Loucy (cell line): Measurements from ENCODE around the gene VPS9D1.
"Not testable (repeated sequence)": the region's sequence is repeated elsewhere in the genome, so short reads cannot be mapped to it uniquely, and the experiment has no call there.

Source experiments
- H2AFZ ChIP-seq: fragments of 200-600 bp; sonication (generic); 2 replicates; pipeline ENCODE4 v1.6.0; 2016; ENCODE audit warnings: antibody characterized with exemption, mild to moderate bottlenecking, low read length, moderate library complexity
- H3F3A ChIP-seq: fragments of 200-600 bp; 2 replicates; pipeline ENCODE4 v1.6.0; 2016; ENCODE audit warnings: antibody characterized with exemption, low read depth, mild to moderate bottlenecking
- H3K27me3 ChIP-seq: fragments of 200-600 bp; sonication (generic); 2 replicates; pipeline ENCODE4 v1.6.1; 2014; ENCODE audit warnings: low read length, mild to moderate bottlenecking; ENCODE audit not compliant: insufficient read depth, poor library complexity, severe bottlenecking
- H3K36me3 ChIP-seq: fragments of 200-600 bp; sonication (generic); 2 replicates; pipeline ENCODE4 v1.6.1; 2016; ENCODE audit warnings: low read length; ENCODE audit not compliant: insufficient read depth
- H3K4me1 ChIP-seq: fragments of 200-600 bp; sonication (generic); 2 replicates; pipeline ENCODE4 v1.5.1; 2014; ENCODE audit warnings: low read length, mild to moderate bottlenecking; ENCODE audit not compliant: insufficient read depth, poor library complexity, severe bottlenecking
- H3K4me2 ChIP-seq: fragments of 200-600 bp; sonication (generic); 2 replicates; pipeline ENCODE4 v1.6.0; 2014; ENCODE audit warnings: antibody characterized with exemption, low read length, low read depth, mild to moderate bottlenecking; ENCODE audit not compliant: poor library complexity, severe bottlenecking
- H3K4me3 ChIP-seq: fragments of 200-600 bp; sonication (generic); 2 replicates; pipeline ENCODE4 v1.5.1; 2014; ENCODE audit warnings: low read length, mild to moderate bottlenecking, mixed read lengths; ENCODE audit not compliant: poor library complexity, severe bottlenecking
- H3K79me2 ChIP-seq: fragments of 200-600 bp; sonication (generic); 2 replicates; pipeline ENCODE4 v1.6.1; 2014; ENCODE audit warnings: low read length; ENCODE audit not compliant: insufficient read depth
- H3K9ac ChIP-seq: fragments of 200-600 bp; sonication (generic); 2 replicates; pipeline ENCODE4 v1.6.0; 2014; ENCODE audit warnings: mild to moderate bottlenecking, low read depth, low read length, moderate library complexity; ENCODE audit not compliant: poor library complexity, severe bottlenecking
- H3K9me2 ChIP-seq: fragments of 200-600 bp; sonication (generic); replicated peaks from 2 replicates; pipeline ENCODE4 v1.6.1; 2016; ENCODE audit warnings: low read depth, low read length, mixed read lengths
- H3K9me3 ChIP-seq: fragments of 200-600 bp; sonication (generic); 2 replicates; pipeline ENCODE4 v1.6.1; 2014; ENCODE audit warnings: mild to moderate bottlenecking, antibody characterized with exemption, low read length, low read depth; ENCODE audit not compliant: insufficient read depth
- H4K20me1 ChIP-seq: fragments of 200-600 bp; sonication (generic); 2 replicates; pipeline ENCODE4 v1.6.0; 2014; ENCODE audit warnings: antibody characterized with exemption, low read length, mild to moderate bottlenecking; ENCODE audit not compliant: insufficient read depth, poor library complexity, severe bottlenecking
- EZH2phosphoT487 ChIP-seq: fragments of 200-600 bp; IDR thresholded peaks from 2 replicates; pipeline ENCODE4 v1.6.1; 2018; ENCODE audit warnings: antibody characterized with exemption, mild to moderate bottlenecking, moderate library complexity, borderline replicate concordance
- TF ChIP-seq, protein P1 (sequence below): fragments of 200-600 bp; sonication (generic); conservative IDR thresholded peaks from 2 replicates; pipeline ENCODE4 v1.5.1; 2014; ENCODE audit warnings: mild to moderate bottlenecking, antibody characterized with exemption, low read length

Gene VPS9D1

DNA sequence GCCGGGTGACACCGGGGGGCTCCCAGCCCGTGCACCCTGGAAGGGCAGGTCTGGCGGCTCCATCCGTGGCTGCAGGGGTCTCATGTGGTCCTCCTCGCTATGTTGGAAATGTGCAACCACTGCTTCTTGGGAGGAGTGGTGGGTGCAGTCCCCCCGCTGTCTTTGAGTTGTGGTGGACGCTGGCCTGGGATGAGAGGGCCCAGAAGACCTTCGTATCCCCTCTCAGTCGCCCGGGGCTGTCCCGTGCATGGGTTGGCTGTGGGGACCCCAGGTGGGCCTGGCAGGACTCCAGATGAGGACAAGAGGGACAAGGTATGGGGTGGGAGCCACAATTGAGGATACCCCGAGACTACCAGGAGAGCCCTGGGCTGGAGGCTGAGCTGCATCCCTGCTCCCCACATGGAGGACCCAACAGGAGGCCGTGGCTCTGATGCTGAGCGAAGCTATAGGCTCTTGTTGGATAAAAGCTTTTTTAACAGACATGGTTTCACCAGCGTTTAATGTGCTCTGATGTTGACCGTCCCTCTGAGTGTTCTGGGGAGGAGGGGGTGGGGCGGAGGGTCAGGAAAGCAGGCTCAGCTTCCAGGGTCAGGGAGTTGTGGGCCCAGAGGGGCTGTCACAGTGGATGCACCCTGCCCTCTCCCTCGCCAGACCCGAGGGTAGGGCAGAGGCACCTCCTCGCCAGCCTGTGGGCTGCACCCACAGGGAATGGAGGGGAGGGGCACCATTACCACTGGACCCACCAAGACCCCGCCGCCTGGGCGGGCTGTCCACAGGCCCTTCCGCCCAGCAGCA, 24.6 kb downstream of the VPS9D1 start:
- H3K4me1 ChIP-seq, result peaks cover 14% of the 10 kb centered on the region
- no peak for TF ChIP-seq EZH2phosphoT487
- TF ChIP-seq, protein P1, sequence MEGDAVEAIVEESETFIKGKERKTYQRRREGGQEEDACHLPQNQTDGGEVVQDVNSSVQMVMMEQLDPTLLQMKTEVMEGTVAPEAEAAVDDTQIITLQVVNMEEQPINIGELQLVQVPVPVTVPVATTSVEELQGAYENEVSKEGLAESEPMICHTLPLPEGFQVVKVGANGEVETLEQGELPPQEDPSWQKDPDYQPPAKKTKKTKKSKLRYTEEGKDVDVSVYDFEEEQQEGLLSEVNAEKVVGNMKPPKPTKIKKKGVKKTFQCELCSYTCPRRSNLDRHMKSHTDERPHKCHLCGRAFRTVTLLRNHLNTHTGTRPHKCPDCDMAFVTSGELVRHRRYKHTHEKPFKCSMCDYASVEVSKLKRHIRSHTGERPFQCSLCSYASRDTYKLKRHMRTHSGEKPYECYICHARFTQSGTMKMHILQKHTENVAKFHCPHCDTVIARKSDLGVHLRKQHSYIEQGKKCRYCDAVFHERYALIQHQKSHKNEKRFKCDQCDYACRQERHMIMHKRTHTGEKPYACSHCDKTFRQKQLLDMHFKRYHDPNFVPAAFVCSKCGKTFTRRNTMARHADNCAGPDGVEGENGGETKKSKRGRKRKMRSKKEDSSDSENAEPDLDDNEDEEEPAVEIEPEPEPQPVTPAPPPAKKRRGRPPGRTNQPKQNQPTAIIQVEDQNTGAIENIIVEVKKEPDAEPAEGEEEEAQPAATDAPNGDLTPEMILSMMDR, result no peak
- no peaks in the 10 kb centered on the region for H3K27me3 ChIP-seq
- peak overlapping the region; percentile 40 for H3K4me2 ChIP-seq
- no peaks in the 10 kb centered on the region for H4K20me1 ChIP-seq
- no peaks in the 10 kb centered on the region for H3K9me3 ChIP-seq
- no peaks in the 10 kb centered on the region for H3F3A ChIP-seq
- H2AFZ ChIP-seq, result no peak overlapping the region
- no peaks in the 10 kb centered on the region for H3K9me2 ChIP-seq
- no peak overlapping the region for H3K9ac ChIP-seq
- no peak overlapping the region for H3K4me3 ChIP-seq
- H3K79me2 ChIP-seq, result no peaks in the 10 kb centered on the region
- no peaks in the 10 kb centered on the region for H3K36me3 ChIP-seq

DNA sequence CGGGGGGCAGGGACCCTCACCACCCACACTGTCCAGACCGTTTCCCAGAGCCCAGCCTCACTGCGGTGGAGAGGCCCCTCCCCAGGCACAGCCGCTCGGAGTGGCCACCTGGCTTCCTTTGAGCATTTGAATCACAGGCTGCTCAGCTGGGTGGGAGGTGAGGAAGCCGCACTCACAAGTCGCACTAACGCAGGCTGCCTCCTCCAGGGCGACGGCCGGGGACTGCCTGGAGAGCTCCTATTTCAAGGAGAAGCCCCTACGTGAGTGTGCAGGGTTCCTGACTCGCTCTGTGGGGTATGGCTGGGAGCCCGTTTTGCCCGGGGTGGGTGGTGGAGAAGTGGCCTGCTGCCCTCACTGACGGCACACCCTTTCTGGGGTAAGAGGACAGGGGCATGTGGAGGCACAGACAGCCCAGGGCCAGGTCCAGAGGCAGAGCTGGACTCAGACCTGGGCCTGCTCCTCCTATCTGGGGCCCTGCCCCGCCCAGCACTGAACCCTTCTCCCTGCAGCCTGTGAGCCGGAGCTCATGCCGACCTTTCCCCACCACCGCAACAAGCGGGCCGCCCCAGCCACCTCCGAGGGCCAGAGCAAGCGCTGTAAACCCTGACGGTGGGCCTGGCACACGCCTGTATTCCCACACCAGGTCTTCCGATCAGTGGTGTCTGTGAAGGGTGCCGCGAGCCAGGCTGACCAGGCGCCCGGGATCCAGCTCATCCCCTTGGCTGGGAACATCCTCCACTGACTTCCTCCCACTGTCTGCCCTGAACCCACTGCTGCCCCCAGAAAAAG, 25.4 kb downstream of the VPS9D1 start:
- H3K27me3 ChIP-seq, result no peaks in the 10 kb centered on the region
- no peaks in the 10 kb centered on the region for H3K79me2 ChIP-seq
- H4K20me1 ChIP-seq, result no peaks in the 10 kb centered on the region
- no peak overlapping the region for H2AFZ ChIP-seq
- H3K4me2 ChIP-seq, result peak overlapping the region; percentile 40
- no peak overlapping the region for H3K4me3 ChIP-seq
- no peaks in the 10 kb centered on the region for H3F3A ChIP-seq
- no peaks in the 10 kb centered on the region for H3K36me3 ChIP-seq
- H3K4me1 ChIP-seq, result peaks cover 14% of the 10 kb centered on the region
- TF ChIP-seq EZH2phosphoT487, result no peak
- TF ChIP-seq, protein P1, result no peak
- H3K9me2 ChIP-seq, result no peaks in the 10 kb centered on the region
- H3K9me3 ChIP-seq, result no peaks in the 10 kb centered on the region
- no peak overlapping the region for H3K9ac ChIP-seq

DNA sequence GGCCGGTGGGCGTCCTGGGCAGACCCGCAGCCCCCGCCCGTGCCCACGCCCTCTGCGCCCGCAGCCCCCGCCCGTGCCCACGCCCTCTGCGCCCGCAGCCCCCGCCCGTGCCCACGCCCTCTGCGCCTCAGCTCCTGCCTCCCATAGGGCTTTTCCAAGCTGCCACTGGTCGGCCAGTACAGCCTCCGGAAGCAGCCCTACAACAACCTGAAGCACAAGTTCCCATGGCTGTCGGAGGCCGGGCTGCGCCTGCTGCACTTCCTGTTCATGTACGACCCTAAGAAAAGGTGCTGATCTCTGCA, 26.0 kb downstream of the VPS9D1 start:
- H3K36me3 ChIP-seq, H3K4me2 ChIP-seq, H3K27me3 ChIP-seq, H4K20me1 ChIP-seq, H3F3A ChIP-seq, H3K9me2 ChIP-seq, H2AFZ ChIP-seq, H3K9me3 ChIP-seq, H3K79me2 ChIP-seq, H3K4me3 ChIP-seq, H3K9ac ChIP-seq: not testable (repeated sequence)
- H3K4me1 ChIP-seq, result peaks cover 14% of the 10 kb centered on the region
